HG03025 (cell line): Measurements from ENCODE around the gene PHOX2B.
"Not testable (repeated sequence)": the region's sequence is repeated elsewhere in the genome, so short reads cannot be mapped to it uniquely, and the experiment has no call there.

ENCODE experiments used
- ATAC-seq: cut with Tn5 transposase; IDR thresholded peaks from one replicate; pipeline ENCODE4 v1.9.1; 2021; ENCODE audit warnings: mild to moderate bottlenecking, moderate library complexity; ENCODE audit not compliant: unreplicated experiment, low FRiP score

The PHOX2B gene

GRCh38 chr4:41749631-41750039 is 1.1 kb upstream of the PHOX2B start:
- no peak for ATAC-seq

GRCh38 chr4:41748074-41748570 is 403 bp downstream of the PHOX2B start:
- no peak for ATAC-seq

- ATAC-seq = no peak
These were observed 1.1 kb downstream of the PHOX2B start for GRCh38 chr4:41747230-41748055.

DNA sequence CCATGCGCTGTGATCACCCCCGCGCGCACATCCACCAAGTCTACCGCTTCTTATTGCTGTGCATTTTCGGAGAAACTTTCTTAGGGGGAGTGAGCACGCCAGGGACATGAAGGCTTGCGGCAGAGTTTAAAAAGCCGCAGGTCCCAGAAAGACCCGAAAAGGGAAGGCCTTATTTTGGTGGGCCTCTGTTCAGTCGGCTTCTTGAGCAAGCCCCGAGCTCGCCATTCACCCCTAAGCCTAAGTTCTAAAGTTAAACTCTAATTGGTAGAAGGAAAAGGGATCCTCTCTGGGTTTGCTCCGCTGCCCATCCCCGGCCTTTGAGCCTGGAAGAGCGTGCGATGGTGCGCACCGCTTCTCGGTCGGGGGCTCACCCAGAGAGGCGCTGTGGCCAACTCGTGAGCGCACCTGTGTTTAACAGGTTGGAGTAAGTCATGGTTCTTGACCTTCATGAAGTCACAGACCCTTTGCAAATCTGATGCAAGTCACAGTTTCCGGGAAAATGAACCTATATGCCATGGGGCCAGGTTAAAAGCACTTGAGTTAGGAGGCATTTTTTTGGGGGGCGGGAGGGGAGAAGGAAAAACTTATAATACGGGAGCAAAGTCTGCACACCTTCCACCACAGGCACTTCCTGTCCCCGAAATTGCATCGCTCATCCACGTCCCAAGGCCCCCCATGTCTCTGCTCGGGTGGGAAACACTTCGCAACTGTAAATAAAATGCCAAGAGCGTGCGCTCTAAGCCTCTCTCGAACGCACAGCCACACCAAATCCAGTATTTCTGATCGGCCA is 1.9 kb downstream of the PHOX2B start:
- ATAC-seq = no peak

DNA sequence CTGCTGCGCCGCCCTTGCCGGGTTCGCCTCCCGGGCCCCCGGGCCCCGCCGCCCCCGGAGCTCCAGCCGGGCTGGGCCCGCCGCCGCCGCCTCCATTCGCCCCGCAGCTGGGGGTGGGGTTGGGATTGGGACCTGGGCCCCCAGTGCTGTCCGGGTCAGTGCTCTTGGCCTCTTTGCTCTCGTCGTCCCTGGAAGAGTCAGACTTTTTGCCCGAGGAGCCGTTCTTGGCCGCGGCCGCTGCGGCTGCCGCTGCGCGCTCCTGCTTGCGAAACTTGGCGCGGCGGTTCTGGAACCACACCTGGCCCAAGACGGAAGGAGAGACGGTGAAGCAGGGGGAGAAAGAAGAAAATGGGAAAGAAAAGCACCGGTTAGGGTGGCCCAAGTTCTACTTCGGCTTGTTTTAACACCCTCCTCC is 2.5 kb downstream of the PHOX2B start:
- ATAC-seq = no peak

- ATAC-seq = no peak
These were observed 3.1 kb downstream of the PHOX2B start for GRCh38 chr4:41745292-41746024.

DNA sequence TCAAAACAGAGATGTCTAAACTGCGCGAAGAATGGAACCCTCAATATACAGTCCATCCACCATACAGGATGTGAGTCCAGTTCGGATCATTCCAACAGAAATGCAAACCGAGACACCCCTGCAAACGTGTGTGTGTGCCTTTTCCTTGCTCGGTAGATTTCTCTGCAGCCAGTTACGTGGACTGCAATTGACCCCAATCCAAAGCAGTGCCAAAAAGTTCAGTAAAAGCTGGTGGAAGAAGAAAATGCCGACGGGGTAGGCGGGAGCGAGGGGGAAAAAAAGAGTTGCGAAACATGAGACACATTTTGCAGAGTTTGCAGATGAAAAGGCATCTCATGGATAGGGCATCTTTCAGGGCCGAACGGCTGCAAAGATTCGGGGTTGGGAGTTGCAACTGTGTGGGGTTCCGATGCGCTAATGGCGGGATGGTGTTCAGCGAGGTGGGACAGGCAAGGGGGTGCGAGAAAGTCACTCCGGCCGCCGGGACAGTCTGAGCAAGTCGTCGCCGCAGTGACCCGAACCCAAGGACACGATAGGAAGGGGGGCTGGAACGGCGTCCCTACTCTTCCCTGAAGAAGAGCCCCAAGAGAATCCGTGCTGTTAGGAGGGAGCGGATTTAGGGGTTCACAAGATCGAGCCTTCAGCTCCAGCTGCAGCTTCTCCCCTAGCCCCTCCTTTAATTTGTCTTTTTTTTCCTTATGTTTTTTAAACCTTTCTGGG is 3.8 kb downstream of the PHOX2B start:
- ATAC-seq = no peak

DNA sequence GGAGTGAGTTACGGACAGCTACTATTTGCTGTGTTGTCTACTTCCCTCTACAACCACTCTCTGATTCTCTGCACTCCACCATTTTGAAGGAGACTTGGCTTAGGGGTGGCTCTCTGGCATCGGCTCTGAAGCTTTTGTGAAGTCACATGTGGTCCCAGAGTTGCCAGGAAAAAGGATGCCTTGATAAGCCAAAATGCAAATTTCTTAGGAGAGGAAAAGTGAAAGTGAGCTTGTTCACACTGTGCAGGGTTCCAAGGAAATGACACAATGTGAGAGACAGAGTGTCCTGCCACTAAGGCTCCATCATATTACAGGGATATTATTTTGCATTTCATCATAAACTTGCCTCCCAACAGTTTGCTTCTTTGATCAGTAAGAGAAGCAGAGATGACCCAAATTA is 7.2 kb downstream of the PHOX2B start:
- ATAC-seq = no peak

GRCh38 chr4:41737491-41737890 is 11.0 kb downstream of the PHOX2B start:
- not testable (repeated sequence) for ATAC-seq

DNA sequence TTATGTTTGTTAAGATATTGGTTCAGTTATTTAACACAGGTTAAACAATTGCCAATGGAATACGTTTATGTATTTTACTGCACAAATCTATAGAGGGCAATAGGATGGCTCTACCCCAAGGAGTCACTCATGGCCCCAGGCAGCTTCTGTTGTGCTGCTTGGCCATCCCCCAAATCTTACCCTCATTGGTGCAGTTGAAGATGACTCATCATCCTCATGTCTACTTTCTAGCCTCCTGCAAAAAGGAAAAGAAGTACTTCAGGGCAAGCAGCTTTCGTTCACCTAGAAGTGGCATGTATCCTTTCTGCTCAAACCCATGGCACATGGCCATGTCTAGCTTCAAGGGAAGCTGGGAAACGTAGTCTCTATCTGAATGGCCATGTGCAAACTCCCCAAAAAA is 14.2 kb downstream of the PHOX2B start:
- no peak for ATAC-seq

DNA sequence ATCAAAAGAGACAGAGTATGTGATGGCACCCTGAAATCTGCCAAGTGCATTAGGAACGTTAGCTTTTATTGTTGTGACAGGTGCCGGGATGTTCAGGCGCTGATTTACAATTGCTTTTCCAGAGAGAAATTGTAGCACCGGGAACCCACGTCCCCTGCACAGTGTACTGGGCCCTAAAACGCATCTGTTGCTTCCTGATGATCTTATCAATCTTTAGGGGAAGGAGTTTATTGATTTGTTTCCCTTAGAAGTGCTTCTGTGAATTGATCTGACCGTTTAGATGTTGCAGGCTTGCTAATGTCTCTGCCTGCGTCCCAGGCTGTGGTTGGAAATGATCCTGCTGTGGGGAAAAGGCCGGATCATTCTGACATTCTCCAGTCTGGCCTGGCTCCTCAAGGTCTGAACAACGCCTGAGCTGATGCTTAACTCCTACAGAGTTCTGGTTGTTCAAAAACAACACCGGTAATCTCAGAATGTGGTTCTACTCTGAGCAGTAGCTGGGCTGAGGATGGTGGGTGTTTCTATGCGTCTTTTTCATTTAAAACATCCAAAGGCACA is 16.9 kb downstream of the PHOX2B start:
- ATAC-seq = no peak

- ATAC-seq = no peak
These were observed 20.0 kb downstream of the PHOX2B start for GRCh38 chr4:41728573-41728913.

DNA sequence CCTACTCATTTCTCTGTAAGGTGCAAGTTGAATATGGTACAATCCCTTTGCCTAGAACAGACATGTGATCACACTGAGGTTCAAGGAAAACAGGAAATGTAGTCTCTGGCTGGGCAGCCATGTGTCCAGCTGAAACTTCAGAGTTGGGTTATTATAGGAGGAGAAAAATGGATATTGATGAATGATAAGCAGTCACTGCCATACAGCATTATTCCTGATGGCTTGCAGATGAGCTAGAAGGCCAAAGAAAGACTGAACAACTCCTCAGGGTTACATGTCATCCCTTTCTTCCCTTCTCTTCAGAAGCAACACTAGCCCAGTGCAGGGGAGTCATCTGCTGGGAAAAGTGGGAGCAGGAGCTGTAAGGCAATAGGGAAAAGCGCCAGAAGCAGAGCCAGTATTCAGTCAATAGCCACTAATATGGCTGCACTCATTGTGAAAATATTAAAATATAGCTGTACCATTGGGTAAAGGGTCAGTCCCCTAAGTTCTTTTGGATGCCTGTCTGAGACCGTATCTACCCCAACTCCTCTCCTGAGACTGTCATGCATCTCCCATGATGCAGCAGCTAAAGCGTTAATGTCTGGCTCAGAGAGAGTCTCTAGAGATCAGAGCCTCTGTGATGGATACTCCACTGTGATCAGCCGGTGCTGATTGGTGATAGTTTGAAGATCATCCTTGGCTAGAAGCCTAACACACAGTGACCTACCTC is 20.5 kb downstream of the PHOX2B start:
- no peak for ATAC-seq

DNA sequence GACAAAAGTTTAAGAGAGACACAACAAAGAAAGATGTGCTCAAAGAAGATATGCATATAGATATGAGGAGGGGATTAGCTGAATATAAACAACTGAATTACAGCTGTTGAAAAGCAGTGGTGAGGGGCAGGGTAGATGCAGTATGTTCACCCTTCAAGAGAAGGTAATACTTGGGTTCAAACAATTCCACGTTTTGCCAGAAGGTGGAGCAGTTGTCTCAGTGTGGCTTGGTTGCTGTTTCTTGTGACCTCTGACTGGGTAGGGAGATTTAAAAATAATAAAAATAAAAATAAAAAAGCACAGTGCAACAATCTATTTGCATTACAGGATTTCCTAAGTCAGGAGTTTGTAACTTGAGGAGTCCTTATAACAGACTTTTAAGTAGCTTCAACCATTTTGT is 23.3 kb downstream of the PHOX2B start:
- no peak for ATAC-seq

GRCh38 chr4:41723286-41723685 is 25.2 kb downstream of the PHOX2B start:
- ATAC-seq = no peak

- ATAC-seq = no peak
These were observed 26.3 kb downstream of the PHOX2B start for GRCh38 chr4:41722181-41722580.

GRCh38 chr4:41719417-41719816 is 29.1 kb downstream of the PHOX2B start:
- no peak for ATAC-seq

DNA sequence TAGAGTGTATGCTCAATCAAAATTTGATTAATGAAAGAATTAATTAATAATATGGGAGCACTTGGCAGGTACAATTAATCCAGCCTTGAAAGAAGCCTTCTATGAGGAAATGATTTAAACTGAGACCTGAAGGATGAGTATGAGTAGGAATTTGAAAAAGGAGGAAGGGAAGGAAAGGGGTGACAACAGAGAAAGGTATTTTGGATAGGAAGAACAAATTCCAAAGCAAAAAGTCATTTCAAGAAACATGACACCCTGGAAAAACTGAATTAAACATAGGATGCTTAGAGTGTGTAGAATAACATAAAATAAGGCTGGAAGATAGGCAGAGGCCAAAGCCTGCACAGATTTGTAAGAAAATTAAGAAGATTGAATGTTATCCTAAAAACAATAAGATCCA is 29.6 kb downstream of the PHOX2B start:
- ATAC-seq = no peak

DNA sequence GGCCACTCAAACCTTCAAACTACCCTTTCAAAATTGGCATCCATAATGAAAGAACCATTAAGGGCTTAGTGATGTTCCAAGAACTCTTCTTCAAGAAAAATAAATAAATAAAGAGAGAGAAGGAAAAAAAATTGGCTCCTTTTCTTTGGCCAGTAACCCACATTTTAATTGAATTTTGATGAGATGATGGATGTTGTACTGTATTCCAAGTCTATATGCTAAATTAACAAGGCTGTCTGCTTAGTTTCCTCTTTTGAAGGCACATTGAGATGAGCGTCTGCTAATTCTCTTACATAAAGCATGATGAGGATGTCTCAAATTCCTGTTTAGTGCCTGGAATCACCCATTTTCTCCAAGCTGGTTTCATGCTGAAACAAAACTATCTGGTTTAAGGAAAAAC is 33.4 kb downstream of the PHOX2B start:
- ATAC-seq = no peak
